Activated naive CD4-positive, alpha-beta T cell treated with anti-CD3 and anti-CD28 coated beads, Interleukin-2, amount 50 U/mL, for 72 hours (primary cell): ENCODE results near the gene CSNK1D. TPM values are rescaled to one million over a fixed set of nuclear protein-coding genes. Genes with fewer than 3 reads are reported as not detected.

Experiments used
- ATAC-seq, 2 donors: fragments of 150-1000 bp; cut with Tn5 transposase; 2 replicates each; pipeline ENCODE4 v1.10.0; 2021; ENCODE audit warnings: mild to moderate bottlenecking in 2 of 2, moderate library complexity in 2 of 2
- DNase-seq, 2 donors: peaks; one replicate each; pipeline ENCODE4 v3.0.0; 2021 to 2022; ENCODE audit warnings: low spot score in 2 of 2
- H3K27ac Mint-ChIP-seq, 2 donors: one replicate each; pipeline ENCODE4 v1.8.0; 2022; ENCODE audit warnings: mild to moderate bottlenecking in 2 of 2, mixed read lengths in 2 of 2
- H3K36me3 Mint-ChIP-seq, 2 donors: one replicate each; pipeline ENCODE4 v1.8.0; 2022; ENCODE audit warnings: mixed read lengths in 2 of 2
- H3K9me3 Mint-ChIP-seq, 2 donors: one replicate each; pipeline ENCODE4 v1.8.0; 2022; ENCODE audit warnings: mixed read lengths in 2 of 2
- total RNA-seq, 2 donors: library from RNA; stranded (reverse); gene quantifications; one replicate each; pipeline ENCODE4 v1.2.3, GENCODE V29; 2022

Gene CSNK1D
- total RNA-seq, 2 donors from 2014 or later, result 130 to 171 TPM

- ATAC-seq, result no peak
- Mint-ChIP-seq H3K27ac (peak overlapping the region; percentile 100), H3K36me3 (peaks cover 4 to 11% of the 10 kb centered on the region in 2 donors), H3K9me3 (no peaks in the 10 kb centered on the region)
- DNase-seq, result peak; percentile 75 to 82
Measured at GRCh38 chr17:82300707-82301270, 27.3 kb upstream of the CSNK1D start.

GRCh38 chr17:82300228-82300627 is 26.7 kb upstream of the CSNK1D start:
- no peaks in the 10 kb centered on the region for H3K9me3 Mint-ChIP-seq
- peaks cover 4 to 11% of the 10 kb centered on the region in 2 donors for H3K36me3 Mint-ChIP-seq
- peak overlapping the region; percentile 100 for H3K27ac Mint-ChIP-seq
- DNase-seq (no peak), ATAC-seq (no peak)

GRCh38 chr17:82299452-82299851 is 26.0 kb upstream of the CSNK1D start:
- no peaks in the 10 kb centered on the region for H3K9me3 Mint-ChIP-seq
- H3K36me3 Mint-ChIP-seq, result peaks cover 9 to 11% of the 10 kb centered on the region in 2 donors
- H3K27ac Mint-ChIP-seq, result peak overlapping the region; percentile 100
- peak; percentile 28 to 53 for ATAC-seq
- DNase-seq, result peak; percentile 70 to 80

GRCh38 chr17:82298538-82299421 is 25.3 kb upstream of the CSNK1D start:
- H3K9me3 Mint-ChIP-seq, result no peaks in the 10 kb centered on the region
- ATAC-seq, result no peak
- peaks cover 11 to 14% of the 10 kb centered on the region in 2 donors for H3K36me3 Mint-ChIP-seq
- no peak for DNase-seq
- peak overlapping the region; percentile 100 for H3K27ac Mint-ChIP-seq

- peaks cover 6 to 14% of the 10 kb centered on the region in 2 donors for H3K36me3 Mint-ChIP-seq
- DNase-seq, result peak; percentile 86 to 94
- H3K27ac Mint-ChIP-seq, result peak overlapping the region; percentile 100
- H3K9me3 Mint-ChIP-seq, result no peaks in the 10 kb centered on the region
- peak; percentile 65 to 70 for ATAC-seq
Measured at GRCh38 chr17:82297714-82298537, 24.4 kb upstream of the CSNK1D start.

DNA sequence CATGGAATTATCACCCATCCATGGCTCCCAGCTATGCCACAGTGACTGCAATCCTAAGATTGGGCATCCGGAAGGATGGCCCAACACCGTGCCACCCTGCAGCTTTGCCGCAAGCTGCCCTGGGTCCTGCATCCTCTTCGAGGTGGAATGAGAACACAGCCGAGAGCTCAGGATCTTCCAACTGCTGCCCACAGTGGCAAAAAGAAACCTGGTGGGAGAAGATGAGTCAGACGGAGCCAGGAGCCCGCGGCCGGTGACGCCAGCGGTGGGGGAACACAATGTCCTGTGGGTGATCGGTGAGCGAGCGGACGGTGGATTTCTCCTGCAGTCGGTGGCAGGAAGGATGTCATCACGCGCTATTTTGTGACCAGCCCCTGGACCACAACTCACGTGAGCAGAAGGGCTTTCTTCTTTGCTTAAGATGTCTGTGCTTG is 23.8 kb upstream of the CSNK1D start:
- H3K9me3 Mint-ChIP-seq, result no peaks in the 10 kb centered on the region
- peak overlapping the region; percentile 100 for H3K27ac Mint-ChIP-seq
- DNase-seq, result peak; percentile 82 to 97
- peak; percentile 38 to 47 for ATAC-seq
- peaks cover 6 to 14% of the 10 kb centered on the region in 2 donors for H3K36me3 Mint-ChIP-seq

- DNase-seq (no peak), ATAC-seq (no peak)
- H3K9me3 Mint-ChIP-seq, result no peaks in the 10 kb centered on the region
- peak overlapping the region; percentile 100 for H3K27ac Mint-ChIP-seq
- H3K36me3 Mint-ChIP-seq, result peaks cover 6 to 14% of the 10 kb centered on the region in 2 donors
Measured at GRCh38 chr17:82296511-82297279, 23.2 kb upstream of the CSNK1D start.

DNA sequence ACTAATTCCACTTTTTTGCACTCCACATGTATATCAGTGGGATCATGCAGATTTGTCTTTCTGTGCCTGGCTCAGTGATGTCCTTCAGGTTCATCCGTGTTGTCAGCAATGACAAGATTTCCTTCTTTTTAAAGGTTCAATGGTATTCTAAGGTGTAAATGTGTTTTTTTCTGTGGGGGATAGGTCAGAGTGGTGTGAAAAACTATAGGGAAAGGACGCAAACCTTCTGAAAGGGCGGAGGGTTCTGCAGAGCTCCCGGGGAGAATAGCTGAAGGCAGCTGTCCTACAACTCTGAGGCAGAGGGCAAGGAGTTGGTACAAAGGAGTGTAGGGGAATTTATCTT is 21.9 kb upstream of the CSNK1D start:
- no peaks in the 10 kb centered on the region for H3K9me3 Mint-ChIP-seq
- peak overlapping the region in 1 of 2 donors; percentile 18 for H3K27ac Mint-ChIP-seq
- no peak for ATAC-seq
- peaks cover 6 to 14% of the 10 kb centered on the region in 2 donors for H3K36me3 Mint-ChIP-seq
- DNase-seq, result no peak

DNA sequence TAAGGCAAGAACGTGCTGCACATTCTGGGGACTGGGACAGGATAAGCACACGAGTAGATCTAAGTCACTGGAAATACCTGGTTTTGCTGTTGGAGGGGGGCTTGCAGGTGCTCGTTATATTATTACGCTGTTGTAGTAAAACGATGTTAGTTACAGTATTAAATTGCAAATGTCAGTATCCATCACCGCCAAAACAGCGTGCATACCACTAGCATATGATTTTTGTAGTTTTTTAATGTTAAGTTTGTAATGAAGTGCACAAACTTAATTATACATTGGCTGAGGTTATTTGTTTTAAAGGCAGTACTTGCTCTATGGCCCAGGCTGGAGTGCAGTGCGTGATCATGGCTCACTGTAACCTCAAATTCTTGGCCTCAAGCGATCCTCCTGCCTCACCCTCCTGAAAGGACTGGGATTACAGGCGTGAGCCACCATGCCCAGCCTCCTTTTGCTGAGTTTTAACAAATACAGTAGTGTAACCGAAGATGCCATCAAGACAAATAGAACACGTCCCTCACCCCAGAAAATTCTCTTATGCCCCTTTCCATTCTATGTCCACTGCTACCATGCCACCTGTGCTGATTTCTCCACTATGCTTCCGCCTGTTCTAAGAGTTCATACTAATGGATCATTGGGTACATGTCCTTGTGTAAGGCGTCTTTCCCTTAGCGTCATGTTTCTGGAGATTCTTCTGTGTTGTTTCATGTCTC is 20.7 kb upstream of the CSNK1D start:
- no peaks in the 10 kb centered on the region for H3K9me3 Mint-ChIP-seq
- H3K36me3 Mint-ChIP-seq, result peaks cover 6 to 10% of the 10 kb centered on the region in 2 donors
- no peak for DNase-seq
- no peak for ATAC-seq
- peak overlapping the region; percentile 18 to 88 for H3K27ac Mint-ChIP-seq

- no peaks in the 10 kb centered on the region for H3K9me3 Mint-ChIP-seq
- peaks cover 0 to 10% of the 10 kb centered on the region in 2 donors for H3K36me3 Mint-ChIP-seq
- H3K27ac Mint-ChIP-seq, result peak overlapping the region; percentile 68 to 84
- peak; percentile 90 to 96 for DNase-seq
- peak; percentile 89 to 90 for ATAC-seq
Measured at GRCh38 chr17:82292251-82293154, 19.0 kb upstream of the CSNK1D start.

- no peak for ATAC-seq
- H3K36me3 Mint-ChIP-seq, result peaks cover 0 to 10% of the 10 kb centered on the region in 2 donors
- peak overlapping the region; percentile 84 to 86 for H3K27ac Mint-ChIP-seq
- no peak for DNase-seq
- H3K9me3 Mint-ChIP-seq, result no peaks in the 10 kb centered on the region
Measured at GRCh38 chr17:82291582-82292250, 18.2 kb upstream of the CSNK1D start.

DNA sequence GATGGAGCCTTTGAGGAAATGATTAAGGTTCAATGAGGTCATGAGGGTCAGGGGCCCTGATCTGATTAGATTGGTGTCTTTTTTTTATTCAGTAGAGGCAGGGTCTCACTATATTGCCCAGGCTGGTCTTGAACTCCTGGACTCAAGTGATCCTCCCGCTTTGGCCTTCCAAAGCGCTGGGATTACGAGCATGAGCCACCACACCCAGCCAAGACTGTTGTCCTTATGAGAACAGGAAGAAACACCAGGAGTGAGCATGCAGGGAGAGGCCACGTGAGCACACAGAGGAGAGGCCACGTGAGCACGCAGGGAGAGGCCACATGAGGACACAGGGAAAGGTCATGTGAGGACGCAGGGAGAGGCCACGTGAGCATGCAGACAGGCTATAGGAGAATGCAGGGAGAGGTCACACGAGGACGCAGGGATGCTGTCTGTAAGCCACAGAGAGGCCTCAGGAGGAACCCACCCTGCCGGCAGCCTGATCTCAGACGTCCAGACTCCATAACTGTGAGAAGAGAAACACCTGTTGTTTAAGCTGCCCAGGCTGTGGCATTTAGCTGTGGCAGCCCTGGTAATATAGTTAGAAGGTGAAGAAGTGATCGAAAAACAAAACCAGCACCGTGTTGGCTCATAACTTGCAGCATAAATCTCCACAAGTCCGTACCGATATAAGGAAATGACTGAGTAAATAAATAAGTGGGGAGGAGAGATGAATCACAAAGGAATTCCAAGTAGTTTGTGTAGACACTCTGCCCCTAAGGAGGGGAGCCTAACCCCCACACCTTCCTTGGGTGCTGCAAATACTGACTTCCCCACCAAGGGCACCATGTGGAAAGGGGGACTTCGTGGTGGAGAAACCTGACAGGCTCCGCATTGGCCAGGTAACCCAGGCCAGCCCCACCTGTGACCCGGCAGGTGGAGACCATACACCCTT is 14.6 kb upstream of the CSNK1D start:
- Mint-ChIP-seq H3K9me3 (no peaks in the 10 kb centered on the region), H3K27ac (peak overlapping the region; percentile 16 to 33), H3K36me3 (no peaks in the 10 kb centered on the region)
- no peak for ATAC-seq
- no peak for DNase-seq

GRCh38 chr17:82287013-82287867 is 13.7 kb upstream of the CSNK1D start:
- ATAC-seq (no peak), DNase-seq (no peak)
- peak overlapping the region; percentile 9 to 33 for H3K27ac Mint-ChIP-seq
- H3K9me3 Mint-ChIP-seq, result no peaks in the 10 kb centered on the region
- H3K36me3 Mint-ChIP-seq, result no peaks in the 10 kb centered on the region
